ENCODE measurements around the gene XYLB. TPM values are rescaled to one million over a fixed set of nuclear protein-coding genes. Genes with fewer than 3 reads are reported as not detected.

The XYLB gene
- total RNA-seq, 1 experiment from 2014 or later: 14.0 TPM

DNA sequence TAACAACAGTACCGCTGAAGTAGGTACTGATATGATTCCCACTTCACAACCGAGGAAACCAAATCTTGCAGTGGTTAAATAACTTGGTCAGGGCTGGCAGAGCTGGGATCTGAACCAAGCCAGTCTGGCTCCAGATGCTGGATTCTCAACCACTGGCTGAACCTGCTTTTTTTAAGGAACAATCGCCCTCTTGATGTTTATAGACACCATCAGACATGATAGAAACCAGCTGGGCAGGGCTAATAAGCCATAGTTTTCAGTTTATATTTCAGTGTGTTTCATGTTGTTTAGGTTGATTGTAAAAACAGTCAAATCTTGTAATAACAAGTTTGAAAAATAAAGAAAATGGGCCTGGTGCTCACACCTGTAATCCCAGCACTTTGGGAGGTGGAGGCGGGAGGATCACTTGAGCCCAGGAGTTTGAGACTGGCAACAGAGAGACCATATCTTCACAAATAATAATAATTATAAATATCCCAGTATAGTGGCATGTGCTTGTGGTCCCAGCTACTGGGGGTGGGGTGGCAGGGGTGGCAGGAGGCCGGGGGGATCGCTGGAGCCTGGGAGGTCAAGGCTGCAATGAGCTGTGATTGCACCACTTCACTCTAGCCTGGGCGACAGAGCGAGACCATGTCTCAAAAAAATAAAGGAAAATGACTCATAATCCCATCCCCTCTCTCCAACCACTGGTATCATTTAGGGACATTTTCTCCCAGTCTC is 36.7 kb downstream of the XYLB start:
- Histone ChIP-seq H3K27me3 (ENCODE audit: insufficient read depth, low read length) (no peaks in the 10 kb centered on the region), H3K4me1 (ENCODE audit: control insufficient read depth in 1 of 2, insufficient read depth in 2 of 2, low read length in 2 of 2) (no peaks in the 10 kb centered on the region), H3K9me2 (ENCODE audit: insufficient read depth) (no peaks in the 10 kb centered on the region), H3K27ac (ENCODE audit: low read depth, low read length) (no peak overlapping the region), H3K4me3 (replicated peaks in 1 of 2; ENCODE audit: low read depth in 1 of 2, low read length in 2 of 2) (no peak overlapping the region), H3K79me2 (ENCODE audit: insufficient read depth, low read length) (no peaks in the 10 kb centered on the region), H3K9me3 (ENCODE audit: control insufficient read depth in 1 of 2, insufficient read depth in 1 of 2, low read depth in 1 of 2, low read length in 2 of 2) (peaks cover 0 to 13% of the 10 kb centered on the region in 2 experiments; a peak in 1 of 4 replicates), H3K36me3 (ENCODE audit: control insufficient read depth in 1 of 2, insufficient read depth in 2 of 2, low read length in 2 of 2) (peaks cover 6 to 32% of the 10 kb centered on the region in 2 experiments; a peak in 3 of 4 replicates), H3K4me2 (ENCODE audit: low read length) (no peak overlapping the region), H4K20me1 (ENCODE audit: insufficient read depth) (no peaks in the 10 kb centered on the region), H2AFZ (ENCODE audit: low read depth, low read length, poor library complexity, severe bottlenecking) (no peak overlapping the region), H3K9ac (ENCODE audit: low read length) (no peak overlapping the region)
- ChIA-PET RAD21 (ENCODE audit: low non-redundant PET in 1 of 2, low total read pairs in 2 of 2, uncharacterized antibody in 2 of 2, unreplicated experiment in 2 of 2) (no interaction called here), CTCF (no interaction called here), POLR2A (no interaction called here)
- BruUV-seq (replicated peaks): no TSS peak
- no peak for DNase-seq (ENCODE audit: low read depth, low spot score)
- intact Hi-C loops (cut with micrococcal nuclease): no loop called here
- ATAC-seq: no peak
- TF ChIP-seq, protein P1, sequence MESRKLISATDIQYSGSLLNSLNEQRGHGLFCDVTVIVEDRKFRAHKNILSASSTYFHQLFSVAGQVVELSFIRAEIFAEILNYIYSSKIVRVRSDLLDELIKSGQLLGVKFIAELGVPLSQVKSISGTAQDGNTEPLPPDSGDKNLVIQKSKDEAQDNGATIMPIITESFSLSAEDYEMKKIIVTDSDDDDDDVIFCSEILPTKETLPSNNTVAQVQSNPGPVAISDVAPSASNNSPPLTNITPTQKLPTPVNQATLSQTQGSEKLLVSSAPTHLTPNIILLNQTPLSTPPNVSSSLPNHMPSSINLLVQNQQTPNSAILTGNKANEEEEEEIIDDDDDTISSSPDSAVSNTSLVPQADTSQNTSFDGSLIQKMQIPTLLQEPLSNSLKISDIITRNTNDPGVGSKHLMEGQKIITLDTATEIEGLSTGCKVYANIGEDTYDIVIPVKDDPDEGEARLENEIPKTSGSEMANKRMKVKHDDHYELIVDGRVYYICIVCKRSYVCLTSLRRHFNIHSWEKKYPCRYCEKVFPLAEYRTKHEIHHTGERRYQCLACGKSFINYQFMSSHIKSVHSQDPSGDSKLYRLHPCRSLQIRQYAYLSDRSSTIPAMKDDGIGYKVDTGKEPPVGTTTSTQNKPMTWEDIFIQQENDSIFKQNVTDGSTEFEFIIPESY (IDR thresholded peaks at IDR 0.05; ENCODE audit: extremely low read depth, insufficient replicate concordance, low read length): no peak
- TF ChIP-seq YY1 (IDR thresholded peaks at IDR 0.05; ENCODE audit: extremely low read depth, insufficient replicate concordance, low read depth, low read length): no peak
- TF ChIP-seq, protein P2, sequence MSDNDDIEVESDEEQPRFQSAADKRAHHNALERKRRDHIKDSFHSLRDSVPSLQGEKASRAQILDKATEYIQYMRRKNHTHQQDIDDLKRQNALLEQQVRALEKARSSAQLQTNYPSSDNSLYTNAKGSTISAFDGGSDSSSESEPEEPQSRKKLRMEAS (IDR thresholded peaks at IDR 0.05): no peak
- no peak for TF ChIP-seq SRF (IDR thresholded peaks at IDR 0.05; ENCODE audit: low read depth)
- no peak for TF ChIP-seq CEBPB (IDR thresholded peaks at IDR 0.05; ENCODE audit: low read depth)
- TF ChIP-seq EZH2 (IDR thresholded peaks at IDR 0.05): no peak
- TF ChIP-seq, protein P3, sequence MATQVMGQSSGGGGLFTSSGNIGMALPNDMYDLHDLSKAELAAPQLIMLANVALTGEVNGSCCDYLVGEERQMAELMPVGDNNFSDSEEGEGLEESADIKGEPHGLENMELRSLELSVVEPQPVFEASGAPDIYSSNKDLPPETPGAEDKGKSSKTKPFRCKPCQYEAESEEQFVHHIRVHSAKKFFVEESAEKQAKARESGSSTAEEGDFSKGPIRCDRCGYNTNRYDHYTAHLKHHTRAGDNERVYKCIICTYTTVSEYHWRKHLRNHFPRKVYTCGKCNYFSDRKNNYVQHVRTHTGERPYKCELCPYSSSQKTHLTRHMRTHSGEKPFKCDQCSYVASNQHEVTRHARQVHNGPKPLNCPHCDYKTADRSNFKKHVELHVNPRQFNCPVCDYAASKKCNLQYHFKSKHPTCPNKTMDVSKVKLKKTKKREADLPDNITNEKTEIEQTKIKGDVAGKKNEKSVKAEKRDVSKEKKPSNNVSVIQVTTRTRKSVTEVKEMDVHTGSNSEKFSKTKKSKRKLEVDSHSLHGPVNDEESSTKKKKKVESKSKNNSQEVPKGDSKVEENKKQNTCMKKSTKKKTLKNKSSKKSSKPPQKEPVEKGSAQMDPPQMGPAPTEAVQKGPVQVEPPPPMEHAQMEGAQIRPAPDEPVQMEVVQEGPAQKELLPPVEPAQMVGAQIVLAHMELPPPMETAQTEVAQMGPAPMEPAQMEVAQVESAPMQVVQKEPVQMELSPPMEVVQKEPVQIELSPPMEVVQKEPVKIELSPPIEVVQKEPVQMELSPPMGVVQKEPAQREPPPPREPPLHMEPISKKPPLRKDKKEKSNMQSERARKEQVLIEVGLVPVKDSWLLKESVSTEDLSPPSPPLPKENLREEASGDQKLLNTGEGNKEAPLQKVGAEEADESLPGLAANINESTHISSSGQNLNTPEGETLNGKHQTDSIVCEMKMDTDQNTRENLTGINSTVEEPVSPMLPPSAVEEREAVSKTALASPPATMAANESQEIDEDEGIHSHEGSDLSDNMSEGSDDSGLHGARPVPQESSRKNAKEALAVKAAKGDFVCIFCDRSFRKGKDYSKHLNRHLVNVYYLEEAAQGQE (IDR thresholded peaks at IDR 0.05; ENCODE audit: low read depth): no peak
- no peak for TF ChIP-seq SIN3A (IDR thresholded peaks at IDR 0.05; ENCODE audit: low read depth)
- no peak for TF ChIP-seq CBX3 (IDR thresholded peaks at IDR 0.05; ENCODE audit: low read depth)
- no peak for TF ChIP-seq ZNF274 (IDR thresholded peaks at IDR 0.05; ENCODE audit: low read depth, low read length)
- TF ChIP-seq EZH2phosphoT487 (IDR thresholded peaks at IDR 0.05; ENCODE audit: borderline replicate concordance): no peak
- TF ChIP-seq SP1 (IDR thresholded peaks at IDR 0.05; ENCODE audit: low read depth): no peak
- TF ChIP-seq JUND (IDR thresholded peaks at IDR 0.05): no peak
- no peak for TF ChIP-seq TCF7L2 (IDR thresholded peaks at IDR 0.05; ENCODE audit: borderline replicate concordance, extremely low read depth, insufficient read depth, insufficient read length)
